ACHN (cell line): ENCODE results near the gene CHRNB1.
"Not testable (repeated sequence)": the region's sequence is repeated elsewhere in the genome, so short reads cannot be mapped to it uniquely, and the experiment has no call there.

ENCODE experiments used
- DNase-seq: peaks from one replicate; pipeline ENCODE4 v3.0.0-alpha.2; 2015
- in situ Hi-C: cut with HindIII; loops from 2 replicates; pipeline ENCODE4 v1.10.0; 2017; ENCODE audit warnings: low sequenced_read_pairs, low pct_ligation_motif_present, low pct_unique_long_range_greater_than_20kb

The CHRNB1 gene

DNA sequence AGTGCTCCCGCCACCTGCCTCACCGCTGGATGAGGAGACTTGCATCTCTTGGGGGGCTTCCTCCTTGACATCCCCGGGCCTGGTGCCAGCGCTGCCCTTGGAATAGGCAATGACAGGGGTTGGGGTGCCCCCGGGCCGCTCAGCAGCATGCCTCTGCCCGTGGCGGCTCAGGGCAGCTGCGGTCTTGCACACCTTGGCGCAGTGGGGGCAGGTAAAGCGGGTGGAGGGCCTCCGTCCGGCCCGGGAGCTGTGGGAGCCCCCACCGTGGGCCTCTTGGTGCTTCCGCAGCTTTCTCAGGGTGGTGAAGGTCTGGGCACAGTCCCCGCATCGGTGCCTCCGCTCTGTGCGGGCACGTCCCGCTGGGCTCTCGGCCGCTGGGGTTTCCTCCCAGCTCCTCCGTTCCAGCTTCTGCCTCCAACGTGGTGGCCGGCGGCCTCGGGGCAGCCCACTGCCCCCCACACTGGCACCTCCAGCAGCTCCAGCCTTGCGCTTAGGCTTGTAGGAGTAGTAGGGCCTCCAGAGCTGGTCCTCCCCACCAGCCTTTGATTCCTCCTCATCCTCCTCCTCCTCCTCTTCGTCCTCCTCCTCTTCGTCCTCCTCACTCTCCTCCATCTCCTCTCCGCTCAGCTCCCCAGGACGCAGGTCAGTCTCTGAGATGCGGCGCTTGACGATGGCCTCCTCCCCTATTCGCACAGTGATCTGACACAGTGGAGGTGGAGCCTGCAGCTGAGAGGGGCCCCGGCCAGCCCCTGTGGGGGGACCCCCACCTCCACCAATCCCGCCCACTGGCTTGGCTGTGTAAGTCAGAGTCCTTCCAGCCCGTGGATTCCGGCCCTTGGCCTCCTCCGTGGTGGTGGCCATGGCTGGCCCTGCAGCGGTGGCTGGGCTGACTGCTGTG, 17.9 kb downstream of the CHRNB1 start:
- in situ Hi-C loops = no loop called here
- DNase-seq = no peak

DNA sequence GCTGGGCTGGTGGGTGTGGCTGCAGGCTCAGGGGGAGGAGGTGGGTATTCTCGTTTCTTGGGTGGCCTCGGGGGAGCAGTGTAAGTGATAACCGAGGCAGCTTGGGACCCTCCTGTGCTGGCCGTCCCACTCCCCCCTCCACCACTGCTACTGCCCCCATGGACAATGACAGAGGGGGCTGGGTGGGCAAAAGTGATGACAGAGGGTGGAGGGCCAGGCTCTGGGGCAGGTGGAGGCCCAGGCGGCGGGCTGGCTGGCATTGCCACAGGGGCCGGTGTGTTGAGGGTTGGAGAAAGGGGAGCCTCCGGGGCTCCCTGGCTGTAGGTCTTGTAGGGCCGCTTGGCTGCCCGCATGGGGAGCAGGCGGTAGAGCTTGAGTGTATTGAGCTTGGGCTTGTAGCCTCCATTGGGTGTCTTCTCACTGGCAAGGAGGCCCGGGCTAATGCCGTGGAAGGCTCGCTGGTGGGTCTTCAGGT, 18.5 kb downstream of the CHRNB1 start:
- in situ Hi-C loops = no loop called here

DNA sequence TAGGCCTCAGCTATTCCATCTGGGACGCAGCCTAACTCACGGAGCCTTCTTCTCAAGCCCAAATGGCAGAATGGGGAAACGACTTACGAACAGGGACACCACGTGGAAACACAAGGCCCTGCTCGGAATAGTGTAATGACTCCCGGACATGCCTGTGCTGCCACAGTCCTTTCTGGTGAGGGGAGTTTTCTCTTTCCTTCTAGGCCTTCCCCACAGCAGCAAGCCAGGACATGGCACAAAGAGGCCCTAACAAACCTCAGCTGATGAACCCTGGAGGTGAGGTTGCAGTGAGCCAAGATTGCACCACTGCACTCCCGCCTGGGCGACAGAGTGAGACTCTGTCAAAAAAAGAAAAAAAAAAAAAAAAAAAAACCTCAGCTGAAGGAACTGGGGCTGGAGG, 19.2 kb downstream of the CHRNB1 start:
- in situ Hi-C loops = no loop called here
- DNase-seq = no peak

More for the DNA sequence above, 18.5 kb downstream of the CHRNB1 start:
- no peak for DNase-seq

DNA sequence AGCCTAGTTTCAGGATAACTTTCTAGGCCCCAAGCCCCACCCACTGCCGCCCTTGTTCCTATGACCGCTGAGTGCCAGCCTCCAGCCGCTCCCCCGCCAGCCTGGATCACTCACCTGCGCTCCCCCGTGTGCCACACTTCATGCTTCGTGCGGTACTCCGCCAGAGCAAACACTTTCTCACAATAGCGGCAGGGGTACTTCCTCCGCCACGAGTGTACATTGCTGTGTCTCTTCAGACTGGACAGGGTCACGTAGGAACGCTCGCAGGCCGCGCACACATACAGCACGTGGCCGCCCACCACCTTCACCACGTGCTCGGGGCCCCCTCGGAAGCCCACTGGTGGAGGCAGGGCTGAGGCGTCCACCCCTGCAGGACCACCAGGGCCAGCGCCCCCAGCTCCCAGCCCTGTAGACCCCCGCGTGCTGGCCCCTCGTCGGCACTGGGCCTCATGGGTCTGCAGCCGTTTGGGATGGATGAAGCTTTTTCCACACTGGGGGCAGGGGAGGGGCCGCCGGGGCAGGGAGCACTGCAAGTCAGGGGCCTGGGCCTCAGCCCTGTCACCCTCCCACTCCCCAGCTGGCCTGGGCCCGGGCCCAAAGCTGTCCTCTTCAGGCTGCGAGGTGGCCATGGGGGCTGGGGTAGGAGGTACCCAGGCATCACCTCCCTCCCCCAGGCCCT, 20.9 kb downstream of the CHRNB1 start:
- no peak for DNase-seq
- in situ Hi-C loops = no loop called here

DNA sequence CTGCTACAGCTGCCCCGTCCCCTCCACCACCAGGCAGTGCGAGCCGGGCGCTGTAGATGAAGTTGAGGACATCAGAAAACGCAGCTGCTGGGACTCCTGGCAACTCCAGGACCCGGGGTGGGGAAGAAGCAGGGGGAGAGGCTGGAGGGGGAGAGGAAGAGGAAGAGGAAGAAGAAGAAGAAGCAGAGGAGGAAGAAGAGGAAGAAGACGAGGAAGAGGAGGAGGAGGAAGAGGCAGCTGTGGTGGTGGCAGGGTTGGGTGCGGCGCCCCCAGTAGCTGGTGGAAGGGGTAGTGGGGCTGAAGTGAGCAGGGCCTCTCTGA, 21.4 kb downstream of the CHRNB1 start:
- no peak for DNase-seq
- in situ Hi-C loops = no loop called here

DNA sequence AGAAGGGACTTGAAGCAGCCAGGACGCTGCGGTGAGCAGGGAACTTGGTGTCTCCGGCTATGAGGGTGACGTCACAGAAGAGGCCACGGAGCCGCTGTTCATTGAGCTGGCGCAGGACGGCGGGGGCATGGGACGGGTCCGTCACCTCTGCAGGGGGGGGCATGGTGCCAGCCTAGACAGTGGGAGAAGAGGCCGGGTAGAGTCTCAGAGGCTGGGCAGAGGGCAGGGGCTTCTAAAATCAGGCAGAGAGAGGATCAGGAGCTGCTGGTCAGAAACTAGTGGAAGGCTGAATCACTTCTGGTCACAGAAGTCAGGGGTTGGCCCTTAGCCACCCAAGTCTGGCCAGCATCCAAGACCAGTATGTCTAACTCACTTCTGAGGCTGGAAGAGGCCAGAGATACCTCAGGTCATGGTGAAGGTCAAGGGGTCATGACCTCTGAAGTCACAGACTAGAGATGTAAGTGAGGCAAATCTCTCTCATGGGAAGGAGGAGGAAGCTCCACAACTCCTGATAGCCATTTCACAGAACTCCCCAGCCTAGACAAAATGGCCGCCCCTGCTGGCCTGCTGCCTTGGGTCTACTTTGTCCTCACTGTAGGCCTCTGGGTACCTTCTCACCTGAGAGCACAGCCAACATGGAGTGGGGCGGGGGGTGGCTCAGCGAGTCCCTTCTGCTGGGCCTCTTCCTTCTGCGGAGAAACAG, 21.9 kb downstream of the CHRNB1 start:
- in situ Hi-C loops = no loop called here

DNA sequence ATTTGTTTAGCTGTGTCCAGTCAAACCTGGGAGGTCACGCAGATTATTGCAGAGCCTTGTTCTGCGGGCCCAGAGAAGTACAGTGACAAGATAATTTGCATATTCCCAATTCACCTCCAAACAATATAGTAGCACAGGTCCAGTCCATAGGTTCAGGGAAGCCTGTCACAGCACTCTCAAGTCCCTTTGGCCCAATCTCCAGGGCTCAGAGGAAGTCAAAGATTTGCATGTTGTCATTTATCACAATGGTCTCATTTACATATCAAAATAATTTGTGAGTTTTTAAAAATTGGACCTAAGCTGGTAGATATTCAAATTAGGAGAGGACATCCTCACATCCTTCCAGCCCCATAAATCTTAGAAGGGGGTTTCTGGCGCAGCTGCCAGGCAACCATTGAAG, 22.6 kb downstream of the CHRNB1 start:
- in situ Hi-C loops = no loop called here
- no peak for DNase-seq

More for the DNA sequence above, 21.9 kb downstream of the CHRNB1 start:
- DNase-seq = peak; percentile 41

DNA sequence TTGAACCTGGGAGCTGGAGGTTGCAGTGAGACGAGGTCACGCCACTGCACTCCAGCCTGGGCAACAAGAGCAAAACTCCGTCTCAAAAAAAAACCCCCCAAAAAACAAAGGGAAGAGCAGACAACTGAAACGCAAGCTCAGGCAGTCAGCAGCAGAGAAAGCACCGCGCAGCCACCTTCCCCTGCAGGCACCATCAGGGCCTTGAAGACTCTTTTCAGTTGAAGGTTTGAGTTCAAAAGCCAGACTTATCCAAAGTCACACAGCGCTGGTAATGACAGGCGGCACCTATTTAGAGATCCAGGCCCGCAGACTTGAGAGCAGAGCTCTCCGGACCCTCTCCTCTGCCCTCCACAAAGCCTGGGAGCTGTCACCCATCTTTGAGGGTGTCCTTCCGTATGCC, 23.4 kb downstream of the CHRNB1 start:
- in situ Hi-C loops = no loop called here
- DNase-seq = no peak

DNA sequence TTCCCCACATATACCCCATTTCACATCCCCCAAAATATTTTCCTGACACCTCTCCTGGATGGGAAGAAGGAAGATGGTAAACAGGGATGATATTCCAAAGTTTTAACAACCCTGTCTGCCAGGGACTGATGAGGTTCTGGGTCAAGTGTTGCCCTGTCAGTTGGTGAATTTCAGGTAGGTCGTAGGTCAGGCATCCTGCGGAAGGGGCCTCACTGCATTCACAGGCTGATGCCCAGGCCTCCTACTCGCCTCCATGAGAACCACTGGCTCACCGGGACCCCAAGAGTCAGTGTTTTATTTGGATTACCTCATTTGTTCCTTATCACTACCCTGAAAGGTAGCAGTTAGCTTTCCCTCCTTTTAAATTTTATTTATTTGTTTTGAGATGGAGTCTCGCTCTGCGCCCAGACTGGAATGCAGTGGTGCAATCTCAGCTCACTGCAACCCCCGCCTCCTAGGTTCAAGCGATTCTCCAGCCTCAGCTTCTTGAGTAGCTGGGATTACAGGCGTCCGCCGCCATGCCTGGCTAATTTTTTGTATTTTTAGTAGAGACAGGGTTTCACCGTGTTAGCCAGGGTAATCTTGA, 24.0 kb downstream of the CHRNB1 start:
- DNase-seq = no peak
- in situ Hi-C loops = no loop called here

DNA sequence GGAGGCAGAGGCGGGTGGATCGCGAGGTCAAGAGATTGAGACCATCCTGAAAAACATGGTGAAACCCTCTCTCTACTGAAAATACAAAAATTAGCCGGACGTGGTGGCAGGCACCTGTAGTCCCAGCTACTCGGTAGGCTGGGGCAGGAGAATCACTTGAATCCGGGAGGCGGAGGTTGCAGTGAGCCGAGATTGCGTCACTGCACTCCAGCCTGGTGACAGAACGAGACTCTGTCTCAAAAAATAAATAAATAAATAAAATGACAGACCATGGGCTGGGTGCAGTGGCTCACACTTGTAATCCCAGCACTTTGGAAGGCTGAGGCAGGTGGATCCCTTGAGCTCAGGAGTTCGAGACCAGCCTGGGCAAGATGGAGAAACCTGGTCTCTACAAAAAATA, 25.0 kb downstream of the CHRNB1 start:
- in situ Hi-C loops = not testable (repeated sequence)

DNA sequence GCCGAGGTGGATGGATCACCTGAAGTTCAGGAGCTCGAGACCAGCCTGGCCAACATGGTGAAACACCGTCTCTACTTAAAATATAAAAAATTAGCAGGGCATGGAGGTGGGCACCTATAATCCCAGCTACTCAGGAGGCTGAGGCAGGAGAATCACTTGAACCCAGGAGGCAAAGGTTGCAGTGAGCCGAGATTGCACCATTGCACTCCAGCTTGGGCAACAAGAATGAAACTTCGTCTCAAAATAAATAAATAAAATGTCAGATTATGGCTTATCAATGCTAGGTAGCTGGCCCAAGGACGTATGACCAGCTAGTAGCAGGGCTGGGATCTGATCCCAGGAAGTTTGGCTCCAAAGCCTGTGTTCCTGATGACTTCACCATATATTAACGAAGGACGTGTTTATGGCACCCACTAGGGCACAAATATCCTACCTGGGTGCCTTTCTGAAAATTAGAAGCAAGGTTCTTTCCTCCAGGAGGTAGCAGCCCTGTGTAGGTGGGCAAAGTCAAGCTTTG, 25.7 kb downstream of the CHRNB1 start:
- DNase-seq, in situ Hi-C loops: not testable (repeated sequence)

More for the DNA sequence above, 25.0 kb downstream of the CHRNB1 start:
- not testable (repeated sequence) for DNase-seq

DNA sequence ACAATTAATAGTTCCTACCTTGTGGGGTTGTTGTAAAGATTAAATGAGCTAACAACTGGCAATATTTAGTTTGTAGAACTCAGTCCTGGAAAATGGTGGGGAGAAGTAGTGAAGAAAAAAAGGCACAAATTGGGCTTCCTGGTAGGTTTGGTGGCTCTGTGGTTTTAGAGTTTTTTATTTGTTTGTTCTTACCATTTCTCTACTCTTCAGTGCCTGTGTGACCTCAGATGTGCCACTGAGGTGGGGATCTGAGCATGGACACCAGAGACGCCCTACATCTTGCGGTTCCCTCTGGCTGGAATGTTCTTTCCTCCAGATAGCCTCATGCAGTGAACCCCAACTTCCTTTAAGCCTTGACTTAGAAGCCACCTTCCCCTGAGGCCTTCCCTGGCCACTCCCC, 26.9 kb downstream of the CHRNB1 start:
- DNase-seq = no peak
- in situ Hi-C loops = no loop called here

DNA sequence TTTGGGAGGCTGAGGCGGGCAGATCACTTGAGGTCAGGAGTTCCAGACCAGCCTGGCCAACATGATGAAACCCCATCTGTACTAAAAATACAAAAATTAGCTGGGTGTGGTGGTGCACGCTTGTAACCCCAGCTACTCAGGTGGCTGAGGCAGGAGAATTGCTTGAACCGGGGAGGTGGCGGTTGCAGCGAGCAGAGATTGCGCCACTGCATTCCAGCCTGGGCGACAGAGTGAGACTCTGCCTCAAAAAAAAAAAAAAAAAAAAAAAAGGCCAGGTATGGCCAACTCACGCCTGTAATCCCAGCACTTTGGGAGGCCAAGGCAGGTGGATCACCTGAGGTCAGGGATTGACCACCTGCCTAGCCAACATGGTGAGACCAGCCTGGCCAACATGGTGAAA, 29.9 kb downstream of the CHRNB1 start:
- in situ Hi-C loops, DNase-seq: not testable (repeated sequence)

DNA sequence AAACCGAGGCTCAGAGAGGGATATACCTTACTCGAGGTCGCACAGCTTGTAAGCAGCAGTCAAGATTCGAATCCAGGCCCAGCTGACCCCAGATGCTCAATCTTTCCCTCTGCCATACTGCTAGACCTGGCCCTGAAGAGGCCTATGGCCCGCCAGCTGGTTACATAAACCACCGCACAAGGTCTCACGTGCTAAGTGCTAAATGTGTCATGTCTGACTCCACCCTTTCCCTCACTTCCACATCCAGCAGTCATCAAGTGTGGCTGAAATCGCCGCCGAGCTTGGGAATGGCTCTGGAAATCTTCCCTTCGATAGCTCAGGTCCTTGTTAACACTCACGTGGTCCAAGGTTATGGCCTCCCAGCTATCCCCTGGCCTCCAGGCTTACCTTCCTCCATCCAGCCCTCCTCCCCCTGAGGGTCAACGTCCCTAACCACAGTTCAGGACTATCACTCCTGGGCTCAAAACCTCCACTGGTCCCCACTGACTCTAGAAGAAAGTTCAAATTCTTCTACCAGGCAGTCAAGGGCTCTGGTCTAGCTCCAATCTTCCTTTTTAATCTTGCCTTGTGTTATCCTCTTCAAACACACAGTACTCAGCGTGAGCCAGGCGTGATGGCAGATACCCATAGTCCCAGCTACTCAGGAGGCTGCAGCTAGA, 31.0 kb downstream of the CHRNB1 start:
- DNase-seq = no peak
- in situ Hi-C loops = no loop called here

DNA sequence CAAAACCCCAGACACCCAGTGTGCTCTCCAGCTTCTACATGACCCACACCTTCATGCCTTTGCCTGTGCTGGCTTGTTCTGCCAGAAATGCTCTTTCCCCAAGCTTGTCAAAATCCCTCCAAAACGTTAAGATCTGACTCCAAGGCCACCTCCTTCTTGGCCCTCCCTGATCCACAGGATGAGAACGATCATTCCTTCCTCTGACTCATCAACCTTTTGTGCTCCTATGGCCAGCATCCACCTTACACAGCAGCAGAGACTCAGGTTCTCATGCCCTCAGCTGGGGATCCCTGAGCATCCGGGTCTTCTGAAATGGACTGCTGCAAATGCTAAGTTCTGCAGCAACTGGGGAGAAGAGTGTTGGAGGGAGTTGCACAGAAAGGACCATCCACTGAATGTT, 31.6 kb downstream of the CHRNB1 start:
- in situ Hi-C loops = no loop called here
- peak; percentile 38 for DNase-seq

DNA sequence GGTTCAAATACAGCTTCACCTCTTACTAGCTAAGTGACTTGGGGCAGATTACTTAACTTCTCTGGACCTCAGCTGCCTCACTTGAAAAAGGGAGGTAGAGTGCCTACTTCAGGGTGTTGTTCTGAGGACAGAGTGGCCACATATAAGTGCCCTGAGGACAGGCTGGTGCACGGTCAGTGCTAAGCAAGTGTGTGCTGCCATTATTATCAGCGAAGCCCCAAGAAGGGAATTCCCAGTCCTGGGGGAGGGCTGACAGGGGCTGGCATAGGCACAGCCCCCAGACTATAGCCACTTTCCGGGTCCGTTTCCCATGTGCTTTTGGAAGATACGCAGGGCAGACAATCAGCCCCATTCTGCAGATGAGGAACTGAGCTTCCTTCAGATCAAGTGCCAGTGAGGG, 32.1 kb downstream of the CHRNB1 start:
- DNase-seq = no peak
- in situ Hi-C loops = no loop called here

DNA sequence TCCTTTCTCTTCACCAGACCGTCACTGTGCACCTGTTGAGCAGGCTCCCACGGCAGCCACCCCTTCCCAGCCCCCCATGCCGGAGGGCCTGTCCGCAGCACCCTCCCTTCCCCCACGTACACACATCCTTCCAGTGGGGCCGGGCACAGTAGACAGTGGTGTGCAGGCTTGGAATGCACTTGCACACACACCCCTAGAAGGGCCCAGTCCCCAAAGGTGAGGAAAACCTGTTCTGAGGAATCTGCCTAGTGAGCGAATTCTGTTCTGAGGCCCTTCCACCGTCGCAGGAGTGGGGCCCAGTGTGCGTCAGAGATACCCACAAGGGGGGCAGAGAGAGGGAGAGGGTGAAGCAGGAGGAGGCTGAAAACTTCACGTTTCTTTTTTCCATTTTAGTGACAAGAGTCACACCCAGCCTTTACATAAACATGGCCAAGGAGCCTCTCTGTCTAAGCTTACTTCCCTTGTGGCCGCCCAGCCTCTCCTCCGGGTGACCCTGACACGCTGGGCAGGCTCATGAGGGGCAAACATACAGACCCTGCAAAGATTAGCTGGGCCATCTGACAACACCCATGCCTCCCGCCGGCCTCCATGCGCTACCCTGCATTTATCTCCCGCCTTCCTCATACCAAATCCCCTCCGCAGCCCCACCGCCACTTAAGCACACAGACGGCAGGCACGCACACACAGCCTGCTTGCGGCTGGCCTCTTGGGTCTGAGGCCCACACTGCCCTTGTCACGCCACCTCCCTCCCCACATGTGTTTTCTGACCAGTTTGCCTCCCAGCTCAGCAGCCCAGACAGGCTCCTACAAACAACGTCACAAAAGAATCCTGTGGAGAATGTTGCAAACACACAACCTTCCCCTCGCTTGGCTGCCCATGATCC, 32.8 kb downstream of the CHRNB1 start:
- no peak for DNase-seq
- in situ Hi-C loops = no loop called here
